CD4-positive, alpha-beta T cell treated with Interferon alpha-2 for 1 hour (primary cell): Measurements from ENCODE around the gene ACO2.

ENCODE experiments used
- DNase-seq, 2 donors: peaks; one replicate each; pipeline ENCODE4 v3.0.0-alpha.2; 2020 to 2022

ACO2 gene

DNA sequence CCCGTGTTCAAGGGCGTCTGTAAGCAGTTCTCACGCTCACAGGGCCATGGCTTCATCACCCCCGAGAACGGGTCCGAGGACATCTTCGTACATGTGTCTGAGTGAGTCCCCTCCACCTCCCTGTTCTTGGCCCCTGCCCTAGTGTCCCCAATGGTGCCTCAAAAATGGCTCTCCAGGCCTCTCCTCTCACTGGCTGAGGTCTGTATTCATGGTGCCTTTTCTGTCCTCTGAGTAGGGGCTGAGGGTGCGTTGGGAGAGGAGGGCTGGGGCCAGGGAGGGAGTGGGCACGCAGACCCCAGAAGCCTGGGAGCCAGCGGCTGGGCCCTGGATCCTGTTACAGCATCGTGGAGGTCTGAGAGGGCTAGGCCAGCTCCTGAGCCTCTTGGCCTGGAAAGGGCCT, 104.8 kb downstream of the ACO2 start:
- DNase-seq = no peak

DNA sequence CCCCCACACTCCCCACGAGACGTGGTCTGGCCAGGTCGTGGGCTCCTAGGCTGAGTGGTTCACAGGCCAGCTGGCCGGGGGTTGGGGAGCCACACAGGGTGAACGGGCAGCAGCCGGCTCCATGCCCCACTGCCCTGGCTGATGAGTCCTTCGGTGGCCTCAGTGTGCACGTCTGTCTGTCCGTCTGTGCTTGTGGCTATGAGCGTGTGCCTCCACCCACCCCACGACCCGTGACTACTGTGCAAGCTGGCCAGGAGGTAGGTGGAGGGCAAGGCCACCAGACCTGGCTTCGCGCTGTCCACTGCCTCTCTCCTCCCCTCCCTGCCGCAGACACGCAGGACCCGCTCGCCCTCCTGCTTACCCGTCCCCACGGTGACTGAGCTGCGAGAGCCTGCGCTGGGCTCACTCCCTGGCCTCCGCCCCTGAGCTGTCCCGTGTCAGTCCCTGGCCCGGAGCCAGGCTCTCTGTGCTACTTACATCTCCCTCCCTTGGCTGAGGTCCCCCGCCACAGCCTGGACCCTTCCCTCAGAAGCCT, 106.0 kb downstream of the ACO2 start:
- no peak for DNase-seq

GRCh38 chr22:41575533-41575932, 106.6 kb downstream of the ACO2 start:
- no peak for DNase-seq

GRCh38 chr22:41576877-41577276, 108.0 kb downstream of the ACO2 start:
- DNase-seq = peak; percentile 32 to 37

- DNase-seq = no peak
Measured at GRCh38 chr22:41578114-41578513, 109.2 kb downstream of the ACO2 start.
